K562 (cell line): ENCODE results near the gene BTBD18.

ENCODE experiments used
- EP300 ChIP-seq: IDR thresholded peaks from 2 replicates; pipeline ENCODE4 v1.6.1; 2012; ENCODE audit warnings: low read length, improper control_type of control experiment
- POLR2A ChIP-seq: fragments of 450-650 bp; conservative IDR thresholded peaks from 2 replicates; pipeline ENCODE4 v1.6.1; 2016
- RFX5 ChIP-seq: IDR thresholded peaks from 2 replicates; pipeline ENCODE4 v1.6.1; 2011; ENCODE audit warnings: low read depth, mild to moderate bottlenecking, improper control_type of control experiment, low read length
- TF ChIP-seq, protein P1 (sequence below), 3 experiments: IDR thresholded peaks in 2 of 3; conservative IDR thresholded peaks in 1 of 3; 2 replicates each; pipeline ENCODE4 v1.5.1; 2011 to 2012; ENCODE audit warnings: low read length in 3 of 3, mild to moderate bottlenecking in 3 of 3, control low read depth in 2 of 3, improper control_type of control experiment in 1 of 3, inconsistent platforms in 1 of 3, low read depth in 1 of 3, mixed read lengths in 1 of 3, moderate library complexity in 1 of 3; ENCODE audit not compliant: insufficient read depth in 2 of 3

DNA sequence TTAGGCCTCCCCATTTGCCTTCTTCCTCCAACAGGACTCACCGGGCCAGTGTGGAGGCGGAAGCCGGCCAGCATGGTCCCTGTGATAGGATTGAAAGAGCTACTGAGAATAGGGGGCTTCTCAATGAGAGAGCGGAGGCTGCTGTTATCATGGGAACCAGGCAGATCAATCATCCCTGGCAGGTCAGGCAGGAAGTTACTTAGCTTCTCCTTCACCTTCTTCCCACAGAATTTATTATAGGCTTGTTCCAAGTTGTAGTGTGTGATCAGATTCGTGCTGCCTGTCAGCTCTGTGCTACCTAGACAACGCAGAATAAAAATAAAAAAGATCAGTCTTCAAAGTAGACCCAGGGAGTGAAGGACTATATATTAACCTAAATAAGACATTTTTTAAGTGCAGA lies 46.7 kb downstream of the BTBD18 start:
- TF ChIP-seq, protein P1, sequence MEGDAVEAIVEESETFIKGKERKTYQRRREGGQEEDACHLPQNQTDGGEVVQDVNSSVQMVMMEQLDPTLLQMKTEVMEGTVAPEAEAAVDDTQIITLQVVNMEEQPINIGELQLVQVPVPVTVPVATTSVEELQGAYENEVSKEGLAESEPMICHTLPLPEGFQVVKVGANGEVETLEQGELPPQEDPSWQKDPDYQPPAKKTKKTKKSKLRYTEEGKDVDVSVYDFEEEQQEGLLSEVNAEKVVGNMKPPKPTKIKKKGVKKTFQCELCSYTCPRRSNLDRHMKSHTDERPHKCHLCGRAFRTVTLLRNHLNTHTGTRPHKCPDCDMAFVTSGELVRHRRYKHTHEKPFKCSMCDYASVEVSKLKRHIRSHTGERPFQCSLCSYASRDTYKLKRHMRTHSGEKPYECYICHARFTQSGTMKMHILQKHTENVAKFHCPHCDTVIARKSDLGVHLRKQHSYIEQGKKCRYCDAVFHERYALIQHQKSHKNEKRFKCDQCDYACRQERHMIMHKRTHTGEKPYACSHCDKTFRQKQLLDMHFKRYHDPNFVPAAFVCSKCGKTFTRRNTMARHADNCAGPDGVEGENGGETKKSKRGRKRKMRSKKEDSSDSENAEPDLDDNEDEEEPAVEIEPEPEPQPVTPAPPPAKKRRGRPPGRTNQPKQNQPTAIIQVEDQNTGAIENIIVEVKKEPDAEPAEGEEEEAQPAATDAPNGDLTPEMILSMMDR (IDR thresholded peaks at IDR 0.05 in 2 of 3, conservative IDR thresholded peaks at IDR 0.05 in 1 of 3; ENCODE audit: insufficient read depth in 2 of 3, low read depth in 1 of 3, low read length in 3 of 3) = no peak
- no peak for TF ChIP-seq RFX5
- TF ChIP-seq POLR2A = no peak
- TF ChIP-seq EP300 = no peak
